IMR-90 (cell line): ENCODE data around the gene ABHD12. TPM values are rescaled to one million over a fixed set of nuclear protein-coding genes. Genes with fewer than 3 reads are reported as not detected.
A peak's percentile ranks its signal among the peaks of the same experiment; 100 is the strongest.

Source experiments
- ATAC-seq: fragments of 200-7000 bp; cut with Tn5 transposase; 2 replicates; pipeline ENCODE4 v1.9.1; 2020; ENCODE audit warnings: low read depth, mild to moderate bottlenecking, moderate library complexity
- BruUV-seq: library from RNA; stranded (reverse); fragments of 400-500 nt; replicated peaks from 2 replicates; lab custom pipeline; 2021; lab: Mats Ljungman, UMichigan
- CTCF ChIA-PET: fragments of 300-600 bp; formaldehyde crosslinking; extraction: SDS; loops from one replicate; lab custom pipeline; 2021; ENCODE audit warnings: antibody characterized with exemption; lab: Yijun Ruan, JAX
- POLR2A ChIA-PET: fragments of 300-600 bp; sonication (Branson Sonifier 250); formaldehyde crosslinking; loops from one replicate; lab custom pipeline; 2022; ENCODE audit warnings: antibody characterized with exemption; ENCODE audit not compliant: unreplicated experiment; lab: Charles Lee
- DNase-seq: peaks from one replicate; pipeline ENCODE4 v3.0.0; 2013
- H2AFZ ChIP-seq: replicated peaks from 2 replicates; pipeline ENCODE3; 2013; ENCODE audit warnings: low read length, mild to moderate bottlenecking; ENCODE audit not compliant: poor library complexity
- H2AK5ac ChIP-seq: 2 replicates; pipeline ENCODE4 v1.6.1; 2013; ENCODE audit warnings: low read depth, low read length, inconsistent platforms
- H2AK9ac ChIP-seq: replicated peaks from 2 replicates; pipeline ENCODE3; 2013; ENCODE audit warnings: mild to moderate bottlenecking, low read depth, low read length, moderate library complexity; ENCODE audit not compliant: poor library complexity
- H2BK120ac ChIP-seq: 2 replicates; pipeline ENCODE4 v1.6.1; 2013; ENCODE audit warnings: low read depth, low read length, inconsistent platforms
- H2BK15ac ChIP-seq: 3 replicates; pipeline ENCODE4 v1.6.1; 2013; ENCODE audit warnings: low read depth, low read length, inconsistent platforms
- H2BK20ac ChIP-seq: 2 replicates; pipeline ENCODE4 v1.6.1; 2013; ENCODE audit warnings: low read depth, mild to moderate bottlenecking, inconsistent platforms, low read length, moderate library complexity
- H2BK5ac ChIP-seq: 2 replicates; pipeline ENCODE4 v1.6.1; 2013; ENCODE audit warnings: mild to moderate bottlenecking, low read depth, low read length, inconsistent platforms; ENCODE audit not compliant: poor library complexity, severe bottlenecking
- H3K14ac ChIP-seq: replicated peaks from 2 replicates; pipeline ENCODE4 v1.6.1; 2013; ENCODE audit warnings: low read depth, low read length, inconsistent platforms
- H3K18ac ChIP-seq: 2 replicates; pipeline ENCODE4 v1.6.1; 2013; ENCODE audit warnings: low read depth, low read length, control low read depth
- H3K23ac ChIP-seq: 2 replicates; pipeline ENCODE4 v1.6.1; 2013; ENCODE audit warnings: low read depth, low read length, inconsistent platforms
- H3K27ac ChIP-seq: 2 replicates; pipeline ENCODE4 v1.5.1; 2013; ENCODE audit warnings: mild to moderate bottlenecking, control low read depth, low read length; ENCODE audit not compliant: insufficient read depth
- H3K27me3 ChIP-seq: 2 replicates; pipeline ENCODE4 v1.6.1; 2013; ENCODE audit warnings: low read length; ENCODE audit not compliant: control insufficient read depth, insufficient read depth
- H3K36me3 ChIP-seq: 2 replicates; pipeline ENCODE4 v1.6.1; 2013; ENCODE audit warnings: low read length, mixed read lengths; ENCODE audit not compliant: control insufficient read depth, insufficient read depth
- H3K4ac ChIP-seq: 2 replicates; pipeline ENCODE4 v1.6.1; 2013; ENCODE audit warnings: low read depth, low read length, inconsistent platforms
- H3K4me1 ChIP-seq: 2 replicates; pipeline ENCODE4 v1.6.1; 2013; ENCODE audit warnings: low read length, mixed read lengths; ENCODE audit not compliant: control insufficient read depth, insufficient read depth
- H3K4me2 ChIP-seq: 2 replicates; pipeline ENCODE4 v1.6.1; 2013; ENCODE audit warnings: low read depth, mild to moderate bottlenecking, control low read depth, low read length, moderate library complexity
- H3K4me3 ChIP-seq: 2 replicates; pipeline ENCODE4 v1.5.1; 2013; ENCODE audit warnings: low read depth, mild to moderate bottlenecking, control low read depth, low read length, moderate library complexity; ENCODE audit not compliant: insufficient read depth
- H3K56ac ChIP-seq: 2 replicates; pipeline ENCODE4 v1.6.1; 2013; ENCODE audit warnings: low read length, inconsistent platforms; ENCODE audit not compliant: insufficient read depth; ENCODE audit errors: extremely low read depth
- H3K79me1 ChIP-seq, 2 experiments: 2 replicates each; pipeline ENCODE4 v1.6.1; 2013; ENCODE audit warnings: low read length in 2 of 2, inconsistent platforms in 1 of 2, low read depth in 1 of 2
- H3K9ac ChIP-seq: 2 replicates; pipeline ENCODE4 v1.6.1; 2013; ENCODE audit warnings: low read depth, low read length, control low read depth
- H3K9me1 ChIP-seq: 2 replicates; pipeline ENCODE4 v1.6.1; 2013; ENCODE audit warnings: low read length, inconsistent platforms; ENCODE audit not compliant: insufficient read depth
- H3K9me3 ChIP-seq: 2 replicates; pipeline ENCODE4 v1.6.1; 2013; ENCODE audit warnings: low read length; ENCODE audit not compliant: control insufficient read depth, insufficient read depth
- H4K20me1 ChIP-seq: 2 replicates; pipeline ENCODE4 v1.6.1; 2013; ENCODE audit warnings: low read length, inconsistent platforms; ENCODE audit not compliant: insufficient read depth
- H4K5ac ChIP-seq: 2 replicates; pipeline ENCODE4 v1.6.1; 2013; ENCODE audit warnings: mild to moderate bottlenecking, low read depth, low read length, control low read depth
- H4K8ac ChIP-seq, 2 experiments: 2 replicates each; pipeline ENCODE4 v1.6.1; 2013; ENCODE audit warnings: low read depth in 2 of 2, low read length in 2 of 2, control low read depth in 1 of 2, inconsistent platforms in 1 of 2
- H4K91ac ChIP-seq: 2 replicates; pipeline ENCODE4 v1.6.1; 2013; ENCODE audit warnings: low read depth, low read length, inconsistent platforms; ENCODE audit not compliant: insufficient read depth
- BHLHE40 ChIP-seq: fragments of 150-350 bp; IDR thresholded peaks from 2 replicates; pipeline ENCODE4 v1.6.1; 2016; ENCODE audit warnings: mild to moderate bottlenecking, low read depth, low read length
- MAFK ChIP-seq: IDR thresholded peaks from 2 replicates; pipeline ENCODE4 v1.6.1; 2012; ENCODE audit warnings: low read depth, low read length, improper control_type of control experiment
- MAZ ChIP-seq: IDR thresholded peaks from 2 replicates; pipeline ENCODE4 v1.6.1; 2012; ENCODE audit warnings: low read depth, mild to moderate bottlenecking, low read length, improper control_type of control experiment, moderate library complexity, borderline replicate concordance
- MXI1 ChIP-seq: IDR thresholded peaks from 2 replicates; pipeline ENCODE4 v1.6.1; 2012; ENCODE audit warnings: low read depth, mild to moderate bottlenecking, low read length, moderate library complexity, borderline replicate concordance
- NFE2L2 ChIP-seq: fragments of 150-350 bp; IDR thresholded peaks from 2 replicates; pipeline ENCODE4 v1.6.1; 2016; ENCODE audit warnings: low read depth, mild to moderate bottlenecking, low read length
- POLR2A ChIP-seq: IDR thresholded peaks from 2 replicates; pipeline ENCODE4 v1.6.1; 2012; ENCODE audit warnings: mild to moderate bottlenecking, low read depth, low read length
- RAD21 ChIP-seq: IDR thresholded peaks from 2 replicates; pipeline ENCODE4 v1.6.1; 2012; ENCODE audit warnings: low read length, improper control_type of control experiment
- SMC3 ChIP-seq: fragments of 150-350 bp; IDR thresholded peaks from 2 replicates; pipeline ENCODE4 v1.6.1; 2016; ENCODE audit warnings: low read depth, mild to moderate bottlenecking, antibody characterized with exemption, low read length, moderate library complexity
- WGBS, 2 experiments: methylation state at CpG; one replicate each; pipeline versions ENCODE4 v1.1.5 to v1.1.7; 2013; ENCODE audit warnings: missing lambda C conversion rate in 2 of 2; ENCODE audit not compliant: insufficient read length in 1 of 2; ENCODE audit errors: extremely low coverage in 2 of 2; 5-methylcytosine and 5-hydroxymethylcytosine counted together
- dilution Hi-C: fragments of 300-500 bp; cut with HindIII; formaldehyde crosslinking; loops from one replicate; pipeline ENCODE4 v1.14.3; 2018; ENCODE audit warnings: low sequenced_read_pairs; ENCODE audit not compliant: unreplicated experiment
- in situ Hi-C: fragments of 300-500 bp; cut with MboI; formaldehyde crosslinking; loops from 3 replicates; pipeline ENCODE4 v1.14.3; 2019; ENCODE audit warnings: low sequenced_read_pairs, inconsistent platforms, mixed read lengths
- intact Hi-C: fragments of 100-400 bp; cut with micrococcal nuclease; formaldehyde crosslinking; loops from 2 replicates; pipeline ENCODE4 v1.10.0; 2022
- polyA plus RNA-seq, 3 experiments: library from polyadenylated mRNA; depleted of rRNA; stranded (reverse); fragments of >200 nt; gene quantifications; 2 replicates each; pipeline ENCODE4 v1.2.3, GENCODE V29; 2012; ENCODE audit warnings: low replicate concordance in 1 of 3
- total RNA-seq: library from RNA; depleted of rRNA; stranded (reverse); fragments of >200 nt; gene quantifications from 2 replicates; pipeline ENCODE4 v1.2.3, GENCODE V29; 2012
- TF ChIP-seq, protein P1 (sequence below): conservative IDR thresholded peaks from 2 replicates; pipeline ENCODE4 v1.5.1; 2012; ENCODE audit warnings: mild to moderate bottlenecking, low read depth, low read length, improper control_type of control experiment
- TF ChIP-seq, protein P2 (sequence below): fragments of 150-350 bp; IDR thresholded peaks from 2 replicates; pipeline ENCODE4 v1.6.1; 2016; ENCODE audit warnings: low read depth, mild to moderate bottlenecking, low read length, moderate library complexity, borderline replicate concordance

ABHD12 gene
- total and polyA plus RNA-seq, 2 of the 4 experiments (the other 2 are of a cell fraction), result 80.7 to 108 TPM

GRCh38 chr20:25376236-25376635 lies 14.4 kb downstream of the ABHD12 start:
- H2AK9ac ChIP-seq, result no peak overlapping the region
- no peak overlapping the region for H3K4ac ChIP-seq
- no CpG with 5 or more reads among the region's 4 CpGs for WGBS, 2 experiments
- H3K27me3 ChIP-seq, result no peaks in the 10 kb centered on the region
- POLR2A ChIA-PET, result no interaction called here
- no peak overlapping the region for H2AFZ ChIP-seq
- no peaks in the 10 kb centered on the region for H3K36me3 ChIP-seq
- peaks cover 44 to 88% of the 10 kb centered on the region in 2 experiments for H3K79me1 ChIP-seq
- H3K4me3 ChIP-seq, result no peak overlapping the region
- H3K56ac ChIP-seq, result no peak overlapping the region
- in situ Hi-C loops (loop anchor here (25.0 kb wide), 1 partner anchor 739 kb away; no protein-coding TSS in a partner anchor), intact Hi-C loops (no loop called here), dilution Hi-C loops (no loop called here)
- H3K9me3 ChIP-seq, result peaks cover 15% of the 10 kb centered on the region
- no peak overlapping the region for H2BK15ac ChIP-seq
- H2BK120ac ChIP-seq, result no peak overlapping the region
- no peak overlapping the region for H3K23ac ChIP-seq
- H4K91ac ChIP-seq, result no peak overlapping the region
- H3K14ac ChIP-seq, result no peak overlapping the region
- no peak overlapping the region for H3K27ac ChIP-seq
- H3K18ac ChIP-seq, result no peak overlapping the region
- peaks cover 27% of the 10 kb centered on the region for H4K20me1 ChIP-seq
- no peak overlapping the region for H3K4me2 ChIP-seq
- no peak overlapping the region for H2BK20ac ChIP-seq
- TF ChIP-seq BHLHE40, result no peak
- no peak for TF ChIP-seq SMC3
- no peak for TF ChIP-seq NFE2L2
- TF ChIP-seq, protein P1, sequence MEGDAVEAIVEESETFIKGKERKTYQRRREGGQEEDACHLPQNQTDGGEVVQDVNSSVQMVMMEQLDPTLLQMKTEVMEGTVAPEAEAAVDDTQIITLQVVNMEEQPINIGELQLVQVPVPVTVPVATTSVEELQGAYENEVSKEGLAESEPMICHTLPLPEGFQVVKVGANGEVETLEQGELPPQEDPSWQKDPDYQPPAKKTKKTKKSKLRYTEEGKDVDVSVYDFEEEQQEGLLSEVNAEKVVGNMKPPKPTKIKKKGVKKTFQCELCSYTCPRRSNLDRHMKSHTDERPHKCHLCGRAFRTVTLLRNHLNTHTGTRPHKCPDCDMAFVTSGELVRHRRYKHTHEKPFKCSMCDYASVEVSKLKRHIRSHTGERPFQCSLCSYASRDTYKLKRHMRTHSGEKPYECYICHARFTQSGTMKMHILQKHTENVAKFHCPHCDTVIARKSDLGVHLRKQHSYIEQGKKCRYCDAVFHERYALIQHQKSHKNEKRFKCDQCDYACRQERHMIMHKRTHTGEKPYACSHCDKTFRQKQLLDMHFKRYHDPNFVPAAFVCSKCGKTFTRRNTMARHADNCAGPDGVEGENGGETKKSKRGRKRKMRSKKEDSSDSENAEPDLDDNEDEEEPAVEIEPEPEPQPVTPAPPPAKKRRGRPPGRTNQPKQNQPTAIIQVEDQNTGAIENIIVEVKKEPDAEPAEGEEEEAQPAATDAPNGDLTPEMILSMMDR, result no peak
- TF ChIP-seq, protein P2, sequence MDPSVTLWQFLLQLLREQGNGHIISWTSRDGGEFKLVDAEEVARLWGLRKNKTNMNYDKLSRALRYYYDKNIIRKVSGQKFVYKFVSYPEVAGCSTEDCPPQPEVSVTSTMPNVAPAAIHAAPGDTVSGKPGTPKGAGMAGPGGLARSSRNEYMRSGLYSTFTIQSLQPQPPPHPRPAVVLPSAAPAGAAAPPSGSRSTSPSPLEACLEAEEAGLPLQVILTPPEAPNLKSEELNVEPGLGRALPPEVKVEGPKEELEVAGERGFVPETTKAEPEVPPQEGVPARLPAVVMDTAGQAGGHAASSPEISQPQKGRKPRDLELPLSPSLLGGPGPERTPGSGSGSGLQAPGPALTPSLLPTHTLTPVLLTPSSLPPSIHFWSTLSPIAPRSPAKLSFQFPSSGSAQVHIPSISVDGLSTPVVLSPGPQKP, result no peak
- no peak for TF ChIP-seq RAD21
- TF ChIP-seq MAZ, result no peak
- TF ChIP-seq MAFK, result no peak
- no peak for TF ChIP-seq POLR2A
- no peak for TF ChIP-seq MXI1
- peak overlapping the region in 1 of 2 experiments; percentile 52; a peak in 1 of 4 replicates for H4K8ac ChIP-seq
- no peak overlapping the region for H3K9ac ChIP-seq
- H3K9me1 ChIP-seq, result peaks cover 20% of the 10 kb centered on the region
- H2BK5ac ChIP-seq, result peak overlapping the region; percentile 37
- DNase-seq (no peak), ATAC-seq (no peak)
- H2AK5ac ChIP-seq, result no peak overlapping the region
- no peak overlapping the region for H4K5ac ChIP-seq
- no TSS peak for BruUV-seq
- CTCF ChIA-PET, result no interaction called here
- H3K4me1 ChIP-seq, result peaks cover 10% of the 10 kb centered on the region
